ENCODE measurements around the gene SIRT4.
"Not testable (repeated sequence)": the region's sequence is repeated elsewhere in the genome, so short reads cannot be mapped to it uniquely, and the experiment has no call there.

SIRT4 gene

GRCh38 chr12:120301962-120302815, at the start of gene SIRT4:
TSS of gene SIRT4 (plus strand) at chr12:120302321. CDS start at chr12:120303562, 1,241 bp downstream.
- peak; percentile 67 to 83 (median 75) for DNase-seq (ENCODE audit: low read depth in 3 of 3)

DNA sequence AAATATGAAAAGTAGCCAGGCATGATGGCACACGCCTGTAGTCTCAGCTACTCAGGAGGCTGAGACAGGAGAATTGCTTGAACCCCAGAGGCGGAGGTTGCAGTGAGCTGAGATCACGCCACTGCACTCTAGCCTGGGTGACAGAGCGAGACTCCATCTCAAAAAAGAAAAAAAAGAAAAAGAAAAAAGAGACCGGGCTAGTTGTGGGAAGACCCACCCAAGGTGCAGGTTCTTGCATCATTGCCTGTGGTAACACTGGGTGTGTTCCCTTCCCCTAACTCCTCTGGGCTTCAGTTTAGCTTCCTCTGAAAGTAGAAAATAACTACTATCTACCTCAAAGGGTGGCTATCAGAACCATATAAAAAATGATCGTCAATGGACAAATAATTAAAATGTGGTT, 48.8 kb upstream of the SIRT4 start:
- DNase-seq (ENCODE audit: low read depth in 3 of 3), result not testable (repeated sequence)

DNA sequence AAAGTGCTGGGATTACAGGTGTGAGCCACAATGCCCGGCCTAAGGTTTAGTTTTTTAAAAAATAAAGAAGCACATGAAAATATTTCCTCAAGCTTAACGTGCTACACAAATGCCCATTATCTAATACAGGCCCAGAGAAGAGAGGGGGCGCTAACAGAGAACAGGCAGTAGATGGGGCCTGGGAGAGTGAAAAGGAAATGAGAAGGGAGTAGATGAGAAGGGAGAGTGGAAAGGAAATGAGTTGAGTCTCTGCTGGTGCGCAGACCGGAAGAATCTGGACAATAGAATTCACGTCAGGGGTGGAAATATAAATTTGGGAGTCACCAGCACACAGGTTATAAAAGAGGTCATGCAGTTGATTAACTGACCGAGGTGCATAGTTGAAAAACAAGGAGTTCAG, 47.3 kb upstream of the SIRT4 start:
- DNase-seq (ENCODE audit: low read depth in 3 of 3), result no peak

- DNase-seq (ENCODE audit: low read depth in 3 of 3), result no peak
Measured at GRCh38 chr12:120257041-120257821, 44.9 kb upstream of the SIRT4 start.

DNA sequence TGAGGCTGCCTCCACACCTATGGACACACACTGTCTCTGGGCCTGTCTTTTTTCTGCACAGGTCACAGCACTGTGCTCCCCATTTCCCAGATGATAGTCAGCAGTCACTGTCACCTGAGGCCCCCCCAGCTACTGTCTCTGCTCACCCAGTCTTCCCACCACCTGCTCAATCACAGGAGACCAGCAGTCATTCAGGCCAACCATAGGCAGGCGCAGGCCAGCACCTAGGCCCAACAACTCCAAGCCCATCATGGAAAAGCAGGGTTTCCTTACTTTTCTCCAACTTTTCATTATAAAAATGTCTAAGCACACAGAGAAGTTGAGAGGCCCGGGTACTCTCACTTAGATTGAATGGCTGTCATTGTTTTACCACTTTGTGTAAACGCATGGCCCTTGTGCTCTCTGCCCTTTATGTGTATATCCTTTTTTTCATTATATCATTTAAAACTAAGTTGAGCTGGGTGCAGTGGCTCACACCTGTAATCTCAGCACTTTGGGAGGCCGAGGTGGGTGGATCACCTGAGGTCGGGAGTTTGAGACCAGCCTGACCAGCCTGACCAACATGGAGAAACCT, 43.7 kb upstream of the SIRT4 start:
- DNase-seq (ENCODE audit: low read depth in 3 of 3), result no peak

DNA sequence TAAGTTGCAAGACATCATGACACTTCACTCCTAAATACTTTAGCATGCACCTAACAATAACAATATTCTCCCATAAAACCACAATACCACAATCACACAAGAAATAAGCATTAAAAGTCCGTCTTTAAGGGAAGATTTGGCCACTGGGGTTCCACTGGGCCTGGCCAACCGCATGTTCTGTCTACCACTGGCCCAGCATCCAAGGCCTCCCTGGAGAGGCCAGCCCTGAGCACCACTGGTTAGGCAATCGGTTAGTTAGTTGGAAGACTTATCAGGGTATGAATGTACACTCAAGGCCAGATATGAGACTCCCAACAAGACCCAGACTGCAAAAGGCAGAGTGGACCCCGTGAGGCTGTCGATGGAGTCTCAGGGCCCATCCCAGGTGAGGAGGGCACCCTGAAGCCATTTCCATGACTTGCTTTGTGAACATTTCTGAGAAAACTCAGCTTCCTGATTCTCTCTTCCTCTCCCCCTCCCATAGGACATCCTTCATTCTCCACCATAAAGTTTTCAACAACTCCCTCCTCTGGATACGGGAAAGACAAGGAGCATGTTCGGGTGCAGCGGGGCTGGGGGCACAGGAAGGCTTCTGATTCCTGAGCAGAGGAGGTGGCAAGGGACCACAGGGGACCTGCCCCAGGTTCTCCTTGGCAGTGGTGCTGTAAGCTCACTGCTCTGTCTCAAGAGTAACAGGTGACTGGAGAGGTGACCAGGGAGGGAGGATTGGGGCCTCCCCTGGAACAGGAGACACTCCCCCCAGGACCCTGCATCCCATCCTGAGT, 42.5 kb upstream of the SIRT4 start:
- DNase-seq (ENCODE audit: low read depth in 3 of 3), result no peak

DNA sequence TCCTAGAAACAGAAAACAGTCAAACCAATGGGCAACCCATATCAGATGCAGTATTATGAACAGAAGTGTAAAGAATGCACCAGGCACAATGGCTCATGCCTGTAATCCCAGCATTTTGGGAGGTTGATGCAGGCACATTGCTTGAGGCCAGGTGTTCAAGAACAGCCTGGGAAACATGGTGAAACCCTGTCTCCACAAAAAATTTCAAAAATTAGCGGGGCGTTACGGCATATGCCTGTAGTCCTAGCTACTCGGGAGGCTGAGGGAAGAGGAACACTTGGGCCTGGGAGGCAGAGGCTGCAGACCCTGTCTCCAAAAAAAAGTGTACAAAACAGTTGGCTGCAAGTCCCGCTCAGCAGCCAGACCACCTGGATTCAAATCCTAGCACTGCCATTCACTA, 41.5 kb upstream of the SIRT4 start:
- no peak for DNase-seq (ENCODE audit: low read depth in 3 of 3)

DNA sequence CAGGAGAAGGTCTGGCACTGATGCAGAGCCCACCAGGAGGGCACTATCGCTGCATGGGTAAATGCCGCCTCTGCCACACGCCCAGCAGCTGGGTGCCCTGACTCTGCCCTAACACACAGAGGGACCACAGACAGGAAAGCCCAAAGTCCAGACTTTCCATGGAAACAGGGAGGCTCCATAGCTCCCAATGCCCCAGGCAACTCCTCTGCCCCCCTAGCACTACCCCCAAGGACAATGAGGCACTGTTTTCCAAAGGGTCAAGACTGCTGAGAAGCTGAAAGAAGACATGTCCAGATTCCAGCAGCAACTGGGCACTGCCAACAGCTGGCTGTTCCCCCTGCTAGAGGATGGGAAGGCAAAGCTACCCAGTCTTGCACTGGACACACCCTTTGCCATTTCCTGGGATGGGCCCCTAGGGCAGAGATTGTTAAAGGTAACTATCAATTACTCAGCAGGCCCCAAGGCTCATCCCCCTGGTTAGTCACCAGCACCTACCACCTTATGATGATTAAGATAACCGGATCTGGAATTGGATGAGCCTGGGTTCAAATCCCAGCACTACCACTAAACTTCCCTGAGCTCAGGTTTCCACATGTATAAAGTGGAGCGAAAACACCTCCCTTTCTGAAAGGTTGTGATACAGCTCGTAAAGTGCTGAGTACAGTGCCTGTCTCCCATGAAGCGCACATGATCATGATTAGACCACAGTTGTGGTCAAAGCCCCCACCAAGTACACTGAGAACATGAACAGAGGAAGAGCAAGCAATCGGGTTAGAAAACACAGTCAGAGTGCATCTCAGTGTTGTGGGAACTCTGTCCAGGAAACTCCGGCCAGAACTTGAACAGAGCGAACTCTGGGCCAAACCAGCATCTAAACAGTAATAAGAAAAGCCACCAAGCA, 39.9 kb upstream of the SIRT4 start:
- no peak for DNase-seq (ENCODE audit: low read depth in 3 of 3)

GRCh38 chr12:120262852-120263747, 39.0 kb upstream of the SIRT4 start:
- no peak for DNase-seq (ENCODE audit: low read depth in 3 of 3)

GRCh38 chr12:120263748-120264085, 38.4 kb upstream of the SIRT4 start:
- DNase-seq (ENCODE audit: low read depth in 3 of 3), result no peak

DNA sequence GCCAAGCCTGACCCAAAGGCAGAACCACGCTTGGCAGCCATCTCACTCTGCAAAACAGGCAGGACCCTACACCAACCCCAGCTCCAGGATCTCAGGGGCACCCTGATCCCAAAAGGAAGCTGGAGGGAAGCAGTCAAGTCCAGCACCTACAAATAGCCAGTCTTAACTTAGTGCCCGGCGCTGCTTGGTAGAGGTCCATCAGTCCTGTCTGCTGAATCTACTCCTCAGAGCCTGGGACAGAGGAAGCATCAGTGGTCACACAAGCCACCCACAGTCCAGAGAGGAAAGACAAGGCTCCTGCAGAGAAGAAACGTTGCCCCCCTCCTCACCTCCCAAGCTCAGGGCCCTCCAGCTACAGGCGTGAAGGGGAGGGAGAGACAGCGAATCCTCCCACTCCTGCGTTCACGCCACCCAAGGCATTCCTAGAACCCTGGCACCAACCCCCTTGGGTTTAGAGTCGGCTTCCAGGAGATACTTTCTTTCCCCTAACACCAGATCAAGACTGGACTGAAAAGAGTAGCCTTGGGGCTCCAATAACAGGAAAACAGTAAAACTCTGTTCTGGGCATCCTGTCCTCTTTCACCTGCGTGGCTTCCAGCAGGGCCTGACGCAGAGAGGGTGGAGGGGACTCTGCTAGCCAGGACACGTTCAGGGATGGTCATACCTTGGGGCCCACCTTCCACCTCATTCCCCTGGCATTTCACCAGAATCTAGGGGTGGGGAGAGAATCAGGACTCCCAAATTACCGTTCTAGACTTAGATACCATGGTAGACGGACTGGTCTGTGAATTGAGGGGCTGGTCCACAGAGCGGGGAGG, 37.8 kb upstream of the SIRT4 start:
- DNase-seq (ENCODE audit: low read depth in 3 of 3), result no peak

DNA sequence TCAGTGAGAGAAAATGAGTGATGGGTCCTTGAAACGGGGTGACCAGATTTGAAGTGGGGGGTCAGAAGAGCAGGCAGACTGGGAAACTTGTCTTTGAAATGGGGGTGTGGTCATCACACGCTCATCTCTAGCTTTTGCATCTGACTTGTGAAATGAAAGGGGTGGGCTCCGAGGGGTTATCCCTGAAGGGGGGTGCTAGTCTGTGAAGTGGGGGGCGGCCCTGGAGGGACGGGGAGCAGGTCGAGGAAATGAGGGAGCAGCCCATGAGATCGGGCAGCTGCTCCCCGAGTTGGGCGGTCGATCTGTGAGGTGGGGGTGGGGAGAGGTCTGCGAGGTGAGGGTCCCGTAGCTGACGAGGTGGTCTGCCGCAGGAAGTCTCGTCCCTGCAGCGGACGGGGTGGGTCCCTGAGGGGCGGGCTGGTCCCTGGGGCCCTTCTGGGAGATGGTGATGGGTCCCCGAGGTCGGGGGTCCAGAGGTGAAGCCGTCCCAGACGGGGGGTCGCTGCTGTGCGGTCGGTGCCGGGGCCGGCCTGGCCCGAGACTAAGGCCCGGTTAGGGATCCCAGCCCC, 37.1 kb upstream of the SIRT4 start:
- DNase-seq (ENCODE audit: low read depth in 3 of 3), result no peak

DNA sequence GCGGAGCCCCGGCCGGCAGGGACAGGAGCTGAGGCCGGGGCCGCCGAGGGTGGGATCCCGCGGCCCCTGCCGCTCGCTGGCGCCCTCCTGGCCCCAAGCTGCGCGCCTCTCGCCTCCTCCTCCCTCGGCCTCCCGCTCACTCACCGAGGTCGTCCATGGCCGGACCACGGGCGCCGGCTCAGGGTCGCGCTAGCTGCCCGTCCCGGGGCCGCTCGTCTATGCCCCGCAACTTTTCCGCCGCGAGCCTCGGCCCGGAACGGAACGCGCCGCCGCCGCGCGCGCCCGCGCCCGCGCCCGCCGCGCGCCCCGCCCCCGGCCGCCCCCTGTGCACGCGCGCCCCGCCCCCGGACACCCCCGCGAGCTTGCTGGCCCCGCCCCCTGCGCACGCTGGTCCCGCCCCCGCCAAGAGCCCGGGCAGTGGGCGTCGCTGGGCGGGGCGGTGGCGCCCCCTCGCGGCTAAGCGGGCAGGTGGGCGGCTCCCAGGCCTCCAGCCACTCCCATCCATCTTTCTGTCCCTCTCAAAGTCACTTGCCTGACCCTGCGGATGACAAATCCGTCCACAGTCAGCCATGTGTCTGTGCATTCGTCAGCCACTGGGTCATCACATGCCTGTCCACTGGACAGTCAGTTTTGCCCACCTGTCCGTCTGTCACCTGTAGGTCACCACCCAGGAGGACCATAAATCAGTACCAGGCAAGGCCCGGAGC, 36.5 kb upstream of the SIRT4 start, which contains the start of gene PXN:
Gene PXN (minus strand): TSS at position 258 of the 707 bp plus-strand sequence. CDS start 101 bp downstream, at position 157.
- peak; percentile 80 to 91 (median 88) for DNase-seq (ENCODE audit: low read depth in 3 of 3)

- no peak for DNase-seq (ENCODE audit: low read depth in 3 of 3)
Measured at GRCh38 chr12:120266180-120266870, 35.8 kb upstream of the SIRT4 start.

- DNase-seq (ENCODE audit: low read depth in 3 of 3), result no peak
Measured at GRCh38 chr12:120267736-120268135, 34.4 kb upstream of the SIRT4 start.

GRCh38 chr12:120276734-120277133, 25.4 kb upstream of the SIRT4 start:
- DNase-seq (ENCODE audit: low read depth in 3 of 3), result no peak

Measured in stimulated activated CD4-positive, alpha-beta T cell treated with anti-CD3 and anti-CD28 coated beads, TNF-alpha, amount 100 ng/mL, for 4 hours (primary cell).